Glomerular endothelial cell (primary cell): ENCODE results near the gene MAPK8. TPM values are rescaled to one million over a fixed set of nuclear protein-coding genes. Genes with fewer than 3 reads are reported as not detected.
A peak's percentile ranks its signal among the peaks of the same experiment; 100 is the strongest.

Experiments
- DNase-seq: peaks from one replicate; pipeline ENCODE4 v3.0.0-alpha.2; 2011; ENCODE audit warnings: low read depth, low spot score; ENCODE audit errors: extremely low read depth
- total RNA-seq: library from RNA; depleted of rRNA; stranded (reverse); fragments of >200 nt; gene quantifications from 2 replicates; pipeline ENCODE4 v1.2.3, GENCODE V29; 2015

MAPK8 gene
- total RNA-seq, 1 donor from 2014 or later, result 63.4 TPM

GRCh38 chr10:48458662-48459048 lies 152.2 kb downstream of the MAPK8 start:
- no peak for DNase-seq

- no peak for DNase-seq
Measured at GRCh38 chr10:48459270-48460150, 153.0 kb downstream of the MAPK8 start.

GRCh38 chr10:48460182-48460581 lies 153.7 kb downstream of the MAPK8 start:
- DNase-seq, result no peak

GRCh38 chr10:48461623-48462481 lies 155.4 kb downstream of the MAPK8 start:
- DNase-seq, result no peak

- no peak for DNase-seq
Measured at GRCh38 chr10:48462482-48463020, 156.1 kb downstream of the MAPK8 start.

- no peak for DNase-seq
Measured at GRCh38 chr10:48463318-48464003, 157.0 kb downstream of the MAPK8 start.

GRCh38 chr10:48464121-48464870 lies 157.8 kb downstream of the MAPK8 start:
- DNase-seq, result no peak

- DNase-seq, result no peak
Measured at GRCh38 chr10:48464871-48465736, 158.6 kb downstream of the MAPK8 start.

- no peak for DNase-seq
Measured at GRCh38 chr10:48465860-48466521, 159.5 kb downstream of the MAPK8 start.

GRCh38 chr10:48466611-48467240 lies 160.2 kb downstream of the MAPK8 start:
- no peak for DNase-seq

- no peak for DNase-seq
Measured at GRCh38 chr10:48467669-48468068, 161.2 kb downstream of the MAPK8 start.

- DNase-seq, result no peak
Measured at GRCh38 chr10:48468130-48468790, 161.8 kb downstream of the MAPK8 start.

GRCh38 chr10:48468866-48469511 lies 162.5 kb downstream of the MAPK8 start:
- DNase-seq, result no peak

GRCh38 chr10:48469516-48470020 lies 163.1 kb downstream of the MAPK8 start:
- DNase-seq, result no peak

- DNase-seq, result peak; percentile 33
Measured at GRCh38 chr10:48470115-48470892, 163.8 kb downstream of the MAPK8 start.
